Activated CD8-positive, alpha-beta memory T cell treated with anti-CD3 and anti-CD28 coated beads, Interleukin-2, amount 50 U/mL, for 1 hour (primary cell): ENCODE data around the gene NRCAM.
"Not testable (repeated sequence)": the region's sequence is repeated elsewhere in the genome, so short reads cannot be mapped to it uniquely, and the experiment has no call there.

Experiments used
- DNase-seq: peaks from one replicate; pipeline ENCODE4 v3.0.0-alpha.2; 2020; ENCODE audit errors: extremely low read depth

The NRCAM gene

GRCh38 chr7:108402865-108403264 lies 53.4 kb downstream of the NRCAM start:
- no peak for DNase-seq

- no peak for DNase-seq
These were observed 60.2 kb downstream of the NRCAM start for GRCh38 chr7:108396080-108396479.

- DNase-seq: no peak
These were observed 60.8 kb downstream of the NRCAM start for GRCh38 chr7:108395426-108395825.

- DNase-seq: not testable (repeated sequence)
These were observed 63.1 kb downstream of the NRCAM start for GRCh38 chr7:108393097-108393496.

DNA sequence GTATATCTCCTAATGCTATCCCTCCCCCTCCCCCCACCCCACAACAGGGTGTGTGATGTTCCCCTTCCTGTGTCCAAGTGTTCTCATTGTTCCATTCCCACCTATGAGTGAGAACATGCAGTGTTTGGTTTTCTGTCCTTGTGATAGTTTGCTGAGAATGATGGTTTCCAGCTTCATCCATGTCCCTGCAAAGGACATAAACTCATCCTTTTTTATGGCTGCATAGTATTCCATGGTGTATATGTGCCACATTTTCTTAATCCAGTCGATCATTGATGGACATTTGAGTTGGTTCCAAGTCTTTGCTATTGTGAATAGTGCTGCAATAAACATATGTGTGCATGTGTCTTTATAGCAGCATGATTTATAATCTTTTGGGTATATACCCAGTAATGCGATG lies 68.5 kb downstream of the NRCAM start:
- not testable (repeated sequence) for DNase-seq

DNA sequence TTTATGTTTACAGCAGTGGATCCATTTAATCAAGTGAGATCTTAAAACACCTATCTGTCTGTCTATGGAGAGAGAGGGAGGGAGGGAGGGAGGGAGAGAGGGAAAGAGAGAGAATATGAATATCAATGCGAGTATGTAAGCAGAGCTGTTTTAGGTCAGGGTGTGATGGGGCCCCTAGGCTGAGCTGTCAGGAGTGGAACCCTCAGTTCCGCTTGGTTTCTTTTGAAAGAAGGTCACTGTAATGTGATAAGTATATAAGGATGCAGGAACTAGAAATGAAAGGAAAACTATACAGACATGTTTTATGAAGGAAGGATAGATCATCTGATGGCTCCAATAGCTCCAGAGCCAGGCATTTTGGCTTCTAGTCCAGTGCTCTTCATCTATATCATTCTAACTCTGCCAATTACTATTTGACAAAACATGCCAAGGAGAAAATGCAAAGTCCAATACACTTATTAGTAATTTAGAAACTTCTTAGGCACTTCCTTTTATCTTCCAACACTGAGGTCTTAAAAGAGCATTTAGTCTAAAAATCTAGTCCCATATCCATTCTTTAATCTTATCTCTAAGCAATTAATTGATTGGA lies 70.3 kb downstream of the NRCAM start:
- no peak for DNase-seq

GRCh38 chr7:108384716-108385483 lies 71.3 kb downstream of the NRCAM start:
- DNase-seq: no peak

DNA sequence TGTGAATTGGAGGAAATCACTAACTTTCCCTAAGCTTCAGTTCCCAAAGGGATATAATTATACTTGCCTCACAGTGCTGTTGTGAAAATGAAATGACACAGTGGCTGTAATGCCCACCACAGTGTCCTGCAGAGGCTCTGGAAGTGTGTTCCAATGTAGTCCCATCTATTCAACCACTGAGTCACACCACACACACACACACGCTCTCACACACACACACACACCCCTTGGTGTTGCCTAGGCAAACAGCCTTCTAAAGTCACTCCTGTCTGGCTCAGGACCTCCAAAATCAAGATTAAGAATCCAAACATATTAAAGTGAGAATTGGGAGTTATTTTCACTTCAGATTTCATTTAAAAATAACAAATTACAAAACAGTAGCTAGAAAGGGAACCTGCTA lies 73.3 kb downstream of the NRCAM start:
- DNase-seq: no peak

- no peak for DNase-seq
These were observed 75.7 kb downstream of the NRCAM start for GRCh38 chr7:108380517-108380916.

DNA sequence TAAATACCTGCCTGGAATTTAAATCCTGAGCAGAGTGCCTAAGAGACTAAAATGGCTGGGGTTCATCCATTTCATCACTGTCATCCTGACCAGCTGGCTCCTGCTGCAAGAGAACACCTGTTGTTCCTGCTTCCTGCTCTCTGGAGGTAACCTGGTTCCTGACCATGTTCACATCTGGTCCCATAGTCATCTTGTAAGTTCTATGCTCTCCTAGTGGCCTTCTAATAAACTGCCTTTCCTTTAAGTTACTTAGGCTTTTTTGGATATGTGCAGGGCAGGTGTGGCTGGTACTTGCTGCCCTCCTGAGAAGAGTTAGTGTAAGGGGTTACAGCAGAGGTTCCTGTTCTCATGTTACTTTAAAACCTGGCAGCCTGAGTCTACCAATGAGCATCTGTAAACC lies 80.0 kb downstream of the NRCAM start:
- no peak for DNase-seq

DNA sequence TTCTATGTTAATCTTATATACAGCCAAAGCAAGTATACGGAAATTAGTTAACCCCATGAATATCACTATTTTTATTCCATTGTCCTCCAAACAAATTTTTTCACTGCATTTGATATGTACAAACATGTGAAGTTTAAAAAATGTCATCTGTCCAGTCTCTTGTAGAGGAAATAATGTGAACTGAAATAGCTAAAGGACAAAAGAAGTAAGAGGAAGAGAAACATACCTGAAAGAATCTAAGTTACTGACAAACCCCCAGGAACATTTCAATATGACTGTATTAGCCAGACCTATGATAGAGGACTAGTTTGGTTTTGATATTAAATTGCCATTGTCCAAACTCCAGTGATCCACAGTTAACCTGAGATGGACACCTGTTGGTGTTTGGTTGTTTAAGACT lies 80.6 kb downstream of the NRCAM start:
- no peak for DNase-seq

- no peak for DNase-seq
These were observed 81.3 kb downstream of the NRCAM start for GRCh38 chr7:108374899-108375298.

- DNase-seq: no peak
These were observed 83.6 kb downstream of the NRCAM start for GRCh38 chr7:108372618-108373017.

- DNase-seq: no peak
These were observed 85.6 kb downstream of the NRCAM start for GRCh38 chr7:108370616-108371015.

DNA sequence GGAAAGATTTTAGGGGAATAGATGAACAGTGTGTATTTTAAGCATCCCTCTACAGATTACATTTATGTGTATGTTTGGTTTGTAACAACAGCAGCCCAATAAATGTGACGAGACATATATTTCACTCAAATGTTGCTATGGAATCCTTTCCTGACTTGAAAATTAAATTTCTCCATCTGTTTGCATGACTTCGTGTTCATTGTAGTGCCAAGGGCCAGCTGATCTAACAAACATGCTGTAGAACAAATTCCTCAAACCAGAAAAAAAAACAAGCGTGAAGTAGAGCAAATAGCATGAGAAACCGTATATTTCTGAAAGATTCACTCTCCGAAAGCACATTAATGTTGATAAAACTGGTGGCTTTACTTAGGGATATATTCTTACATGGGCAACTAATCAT lies 87.8 kb downstream of the NRCAM start:
- no peak for DNase-seq

DNA sequence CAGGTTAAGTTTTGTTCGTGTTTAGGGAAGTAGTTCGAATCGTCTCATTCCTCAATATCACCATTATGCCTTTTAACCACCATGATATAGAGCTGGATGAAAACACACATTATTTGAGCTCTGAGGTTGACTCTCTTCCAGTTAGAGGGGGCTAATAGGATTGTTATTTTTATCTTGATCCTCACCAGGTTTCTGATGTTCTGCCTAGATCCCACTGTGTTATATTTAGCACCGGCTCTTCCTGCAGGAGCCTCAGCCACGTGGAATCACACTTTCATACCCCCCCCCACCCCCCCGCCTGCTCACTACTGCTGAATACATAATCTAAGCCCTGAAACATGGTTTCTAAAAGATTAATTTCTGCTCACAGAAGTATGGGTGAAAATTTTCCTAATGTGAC lies 88.3 kb downstream of the NRCAM start:
- no peak for DNase-seq

- no peak for DNase-seq
These were observed 88.9 kb downstream of the NRCAM start for GRCh38 chr7:108367314-108367713.

DNA sequence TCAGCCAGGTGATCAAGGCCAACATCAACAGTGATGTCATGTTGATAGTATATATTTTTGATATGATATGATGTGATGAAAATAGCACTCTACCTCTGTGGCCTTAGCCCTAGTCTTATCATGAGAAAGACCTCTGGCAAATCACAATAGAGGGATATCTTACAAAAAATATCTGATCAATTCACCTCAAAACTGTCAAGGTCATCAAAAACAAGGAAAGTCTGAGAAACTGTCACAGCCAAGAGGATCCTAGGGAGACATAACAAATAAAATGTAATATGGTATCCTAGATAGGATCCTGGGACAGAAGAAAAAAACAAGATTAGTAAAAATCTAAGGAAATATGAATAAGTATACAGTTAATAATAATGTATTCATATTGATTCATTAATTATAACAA lies 92.6 kb downstream of the NRCAM start:
- DNase-seq: no peak

GRCh38 chr7:108360058-108360800 lies 96.0 kb downstream of the NRCAM start:
- no peak for DNase-seq

DNA sequence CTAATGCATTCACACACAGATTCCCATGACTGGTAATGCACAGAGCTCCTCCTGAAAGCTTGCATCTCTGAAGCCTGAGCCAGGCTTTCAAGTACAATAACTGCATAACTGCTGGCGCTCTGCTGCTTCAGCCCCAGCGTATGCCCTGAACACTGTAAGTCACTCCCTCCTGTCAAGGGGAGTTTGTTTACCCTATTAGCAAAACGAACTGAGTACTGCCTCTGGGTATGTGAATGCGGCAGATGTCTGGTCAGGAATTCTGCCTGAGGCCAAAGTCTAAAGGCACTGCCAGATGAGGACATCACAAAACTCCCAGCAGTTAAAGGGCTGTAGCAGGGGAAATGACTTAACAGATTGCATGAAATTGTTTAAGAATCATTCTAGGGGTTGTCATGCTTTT lies 97.7 kb downstream of the NRCAM start:
- DNase-seq: no peak

DNA sequence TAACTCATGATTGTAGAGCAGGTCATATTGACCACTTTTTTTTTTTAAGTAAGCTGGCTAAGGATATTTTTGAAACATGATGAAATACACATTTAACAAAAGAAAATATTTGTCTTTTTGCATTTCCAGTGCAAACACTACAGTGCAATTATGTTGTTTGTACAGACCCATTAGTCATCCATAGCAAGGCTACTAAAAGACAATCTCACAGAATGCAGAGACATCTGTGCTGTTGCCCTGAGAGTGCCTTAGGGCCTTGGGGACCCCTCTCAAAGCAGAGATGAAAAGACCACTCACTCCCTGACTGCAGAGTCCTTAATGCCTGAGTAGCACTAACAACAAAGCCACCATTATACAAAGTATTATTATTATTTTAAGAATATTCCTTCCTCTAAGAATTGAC lies 104.5 kb downstream of the NRCAM start:
- no peak for DNase-seq

- no peak for DNase-seq
These were observed 107.3 kb downstream of the NRCAM start for GRCh38 chr7:108348913-108349312.

- DNase-seq: no peak
These were observed 108.6 kb downstream of the NRCAM start for GRCh38 chr7:108347616-108348015.
